Measurements from ENCODE around the gene DPP8.
"Not testable (repeated sequence)": the region's sequence is repeated elsewhere in the genome, so short reads cannot be mapped to it uniquely, and the experiment has no call there.

Gene DPP8

GRCh38 chr15:65558336-65558735 lies 40.8 kb upstream of the DPP8 start:
- no peaks in the 10 kb centered on the region for H3K9me3 ChIP-seq (ENCODE audit: insufficient read depth, low read length)
- peaks cover 20% of the 10 kb centered on the region for H4K20me1 ChIP-seq (ENCODE audit: insufficient read depth, low read length)
- no peak overlapping the region for H3K27ac ChIP-seq (ENCODE audit: low read length)
- peaks cover 74% of the 10 kb centered on the region for H3K36me3 ChIP-seq (replicated peaks; ENCODE audit: low read depth, low read length)
- no peaks in the 10 kb centered on the region for H3K27me3 ChIP-seq (ENCODE audit: low read depth, low read length)
- H3K79me2 ChIP-seq (ENCODE audit: low read length): peaks cover 10% of the 10 kb centered on the region
- no peak overlapping the region for H3K9ac ChIP-seq (ENCODE audit: low read length)
- no peak overlapping the region for H3K4me3 ChIP-seq (ENCODE audit: low read length)
- H2AFZ ChIP-seq (ENCODE audit: low read depth, low read length): no peak overlapping the region
- H3K4me1 ChIP-seq (ENCODE audit: low read length): peaks cover 10% of the 10 kb centered on the region
- TF ChIP-seq CTCF (IDR thresholded peaks at IDR 0.05; ENCODE audit: low read depth, low read length) (no peak), EZH2phosphoT487 (IDR thresholded peaks at IDR 0.05; ENCODE audit: low read depth) (no peak)
- H3K4me2 ChIP-seq (ENCODE audit: low read length): no peak overlapping the region

GRCh38 chr15:65556622-65557021 lies 39.1 kb upstream of the DPP8 start:
- H3K9ac ChIP-seq (ENCODE audit: low read length): no peak overlapping the region
- no peak overlapping the region for H3K27ac ChIP-seq (ENCODE audit: low read length)
- H3K4me3 ChIP-seq (ENCODE audit: low read length): no peak overlapping the region
- H3K4me1 ChIP-seq (ENCODE audit: low read length): peaks cover 10% of the 10 kb centered on the region
- TF ChIP-seq CTCF (IDR thresholded peaks at IDR 0.05; ENCODE audit: low read depth, low read length): no peak
- TF ChIP-seq EZH2phosphoT487 (IDR thresholded peaks at IDR 0.05; ENCODE audit: low read depth): no peak
- H3K27me3 ChIP-seq (ENCODE audit: low read depth, low read length): no peaks in the 10 kb centered on the region
- H3K9me3 ChIP-seq (ENCODE audit: insufficient read depth, low read length): no peaks in the 10 kb centered on the region
- peaks cover 17% of the 10 kb centered on the region for H3K79me2 ChIP-seq (ENCODE audit: low read length)
- no peak overlapping the region for H2AFZ ChIP-seq (ENCODE audit: low read depth, low read length)
- peaks cover 26% of the 10 kb centered on the region for H4K20me1 ChIP-seq (ENCODE audit: insufficient read depth, low read length)
- H3K4me2 ChIP-seq (ENCODE audit: low read length): no peak overlapping the region
- peaks cover 59% of the 10 kb centered on the region for H3K36me3 ChIP-seq (replicated peaks; ENCODE audit: low read depth, low read length)

- Histone ChIP-seq H2AFZ (ENCODE audit: low read depth, low read length) (no peak overlapping the region), H3K27ac (ENCODE audit: low read length) (no peak overlapping the region), H3K9me3 (ENCODE audit: insufficient read depth, low read length) (no peaks in the 10 kb centered on the region), H3K9ac (ENCODE audit: low read length) (no peak overlapping the region), H4K20me1 (ENCODE audit: insufficient read depth, low read length) (peaks cover 47% of the 10 kb centered on the region), H3K36me3 (replicated peaks; ENCODE audit: low read depth, low read length) (peaks cover 37% of the 10 kb centered on the region), H3K4me3 (ENCODE audit: low read length) (no peak overlapping the region), H3K27me3 (ENCODE audit: low read depth, low read length) (no peaks in the 10 kb centered on the region), H3K4me1 (ENCODE audit: low read length) (peaks cover 10% of the 10 kb centered on the region), H3K4me2 (ENCODE audit: low read length) (no peak overlapping the region), H3K79me2 (ENCODE audit: low read length) (peaks cover 44% of the 10 kb centered on the region)
- TF ChIP-seq EZH2phosphoT487 (IDR thresholded peaks at IDR 0.05; ENCODE audit: low read depth) (no peak), CTCF (IDR thresholded peaks at IDR 0.05; ENCODE audit: low read depth, low read length) (no peak)
These were observed 36.2 kb upstream of the DPP8 start for GRCh38 chr15:65553691-65554090.

GRCh38 chr15:65552851-65553250 lies 35.4 kb upstream of the DPP8 start:
- H3K9me3 ChIP-seq (ENCODE audit: insufficient read depth, low read length); H2AFZ ChIP-seq (ENCODE audit: low read depth, low read length); H3K4me3 ChIP-seq (ENCODE audit: low read length); H3K27ac ChIP-seq (ENCODE audit: low read length); H3K27me3 ChIP-seq (ENCODE audit: low read depth, low read length); H3K4me2 ChIP-seq (ENCODE audit: low read length); H3K9ac ChIP-seq (ENCODE audit: low read length): not testable (repeated sequence)
- Histone ChIP-seq H4K20me1 (ENCODE audit: insufficient read depth, low read length) (peaks cover 53% of the 10 kb centered on the region), H3K4me1 (ENCODE audit: low read length) (peaks cover 10% of the 10 kb centered on the region), H3K36me3 (replicated peaks; ENCODE audit: low read depth, low read length) (peaks cover 29% of the 10 kb centered on the region), H3K79me2 (ENCODE audit: low read length) (peaks cover 52% of the 10 kb centered on the region)

- Histone ChIP-seq H3K4me1 (ENCODE audit: low read length) (peaks cover 10% of the 10 kb centered on the region), H3K9ac (ENCODE audit: low read length) (no peak overlapping the region), H3K27ac (ENCODE audit: low read length) (no peak overlapping the region), H3K9me3 (ENCODE audit: insufficient read depth, low read length) (no peaks in the 10 kb centered on the region), H3K79me2 (ENCODE audit: low read length) (peaks cover 69% of the 10 kb centered on the region), H4K20me1 (ENCODE audit: insufficient read depth, low read length) (peaks cover 59% of the 10 kb centered on the region), H3K27me3 (ENCODE audit: low read depth, low read length) (no peaks in the 10 kb centered on the region), H2AFZ (ENCODE audit: low read depth, low read length) (no peak overlapping the region), H3K36me3 (replicated peaks; ENCODE audit: low read depth, low read length) (peaks cover 19% of the 10 kb centered on the region), H3K4me3 (ENCODE audit: low read length) (no peak overlapping the region), H3K4me2 (ENCODE audit: low read length) (no peak overlapping the region)
- TF ChIP-seq EZH2phosphoT487 (IDR thresholded peaks at IDR 0.05; ENCODE audit: low read depth) (no peak), CTCF (IDR thresholded peaks at IDR 0.05; ENCODE audit: low read depth, low read length) (no peak)
These were observed 33.7 kb upstream of the DPP8 start for GRCh38 chr15:65551183-65551582.
